Activated CD8-positive, alpha-beta memory T cell treated with anti-CD3 and anti-CD28 coated beads for 1 hour (primary cell): ENCODE measurements around the gene SLC30A10.
"Not testable (repeated sequence)": the region's sequence is repeated elsewhere in the genome, so short reads cannot be mapped to it uniquely, and the experiment has no call there.

Experiments
- DNase-seq, 2 donors: peaks; one replicate each; pipeline ENCODE4 v3.0.0-alpha.2; 2020; ENCODE audit warnings: low read depth in 1 of 2; ENCODE audit errors: extremely low read depth in 1 of 2

SLC30A10 gene

DNA sequence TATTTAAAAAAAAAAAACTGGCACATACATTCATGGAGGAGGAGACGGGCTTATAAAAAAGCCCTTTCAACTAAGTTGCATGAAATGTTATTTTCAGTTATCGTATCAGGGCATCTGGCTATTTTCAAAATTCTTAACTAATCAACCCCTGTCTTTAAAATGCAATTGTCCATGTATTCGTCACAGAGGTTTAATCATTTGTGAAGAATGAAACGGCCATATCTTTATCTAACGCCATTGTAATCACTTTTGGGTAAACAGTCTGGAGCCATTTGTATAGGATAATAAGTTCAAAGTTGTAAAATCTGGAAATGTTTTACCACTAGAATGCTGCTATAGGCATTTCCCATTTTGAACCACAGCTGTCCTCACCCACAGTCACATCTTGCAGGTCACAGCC is 30.4 kb downstream of the SLC30A10 start:
- no peak for DNase-seq

DNA sequence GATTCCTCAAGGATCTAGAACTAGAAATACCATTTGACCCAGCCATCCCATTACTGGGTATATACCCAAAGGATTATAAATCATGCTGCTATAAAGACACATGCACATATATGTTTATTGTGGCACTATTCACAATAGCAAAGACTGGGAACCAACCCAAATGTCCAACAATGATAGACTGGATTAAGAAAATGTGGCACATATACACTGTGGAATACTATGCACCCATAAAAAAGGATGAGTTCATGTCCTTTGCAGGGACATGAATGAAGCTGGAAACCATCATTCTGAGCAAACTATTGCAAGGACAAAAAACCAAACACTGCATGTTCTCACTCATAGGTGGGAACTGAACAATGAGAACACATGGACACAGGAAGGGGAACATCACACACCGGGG is 36.1 kb downstream of the SLC30A10 start:
- not testable (repeated sequence) for DNase-seq

DNA sequence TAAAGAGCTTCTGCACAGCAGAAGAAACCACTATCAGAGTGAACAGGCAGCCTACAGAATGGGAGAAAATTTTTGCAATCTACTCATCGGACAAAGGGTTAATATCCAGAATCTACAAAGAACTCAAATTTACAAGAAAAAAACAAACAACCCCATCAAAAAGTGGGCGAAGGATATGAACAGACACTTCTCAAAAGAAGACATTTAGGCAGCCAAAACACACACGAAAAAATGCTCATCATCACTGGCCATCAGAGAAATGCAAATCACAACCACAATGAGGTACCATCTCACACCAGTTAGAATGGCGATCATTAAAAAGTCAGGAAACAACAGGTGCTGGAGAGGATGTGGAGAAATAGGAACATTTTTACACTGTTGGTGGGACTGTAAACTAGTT is 36.5 kb downstream of the SLC30A10 start:
- DNase-seq, result not testable (repeated sequence)

DNA sequence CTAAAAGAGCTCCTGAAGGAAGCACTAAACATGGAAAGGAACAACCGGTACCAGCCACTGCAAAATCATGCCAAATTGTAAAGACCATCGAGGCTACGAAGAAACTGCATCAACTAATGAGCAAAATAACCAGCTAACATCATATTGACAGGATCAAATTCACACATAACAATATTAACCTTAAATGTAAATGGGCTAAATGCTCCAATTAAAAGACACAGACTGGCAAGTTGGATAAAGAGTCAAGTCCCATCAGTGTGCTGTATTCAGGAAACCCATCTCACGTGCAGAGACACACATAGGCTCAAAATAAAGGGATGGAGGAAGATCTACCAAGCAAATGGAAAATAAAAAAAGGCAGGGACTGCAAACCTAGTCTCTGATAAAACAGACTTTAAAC is 39.7 kb downstream of the SLC30A10 start:
- DNase-seq, result not testable (repeated sequence)

DNA sequence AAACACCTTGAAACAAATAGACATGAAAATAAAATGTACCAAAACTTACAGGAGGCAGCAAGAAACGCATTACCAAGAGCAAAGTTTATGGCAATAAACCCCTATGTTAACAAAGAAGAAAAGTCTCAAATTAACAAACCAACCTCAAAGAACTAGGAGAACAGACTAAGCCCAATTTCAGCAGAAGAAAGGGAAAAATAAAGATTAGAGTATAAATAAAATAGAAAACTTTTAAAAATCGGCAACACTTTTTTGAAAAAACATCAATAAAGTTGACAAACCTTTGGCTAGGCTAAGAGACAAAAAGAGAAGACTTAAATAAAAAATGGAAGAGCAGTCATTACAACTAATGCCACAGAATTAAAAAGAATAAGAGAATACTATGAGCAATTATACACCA is 42.7 kb downstream of the SLC30A10 start:
- DNase-seq, result no peak

DNA sequence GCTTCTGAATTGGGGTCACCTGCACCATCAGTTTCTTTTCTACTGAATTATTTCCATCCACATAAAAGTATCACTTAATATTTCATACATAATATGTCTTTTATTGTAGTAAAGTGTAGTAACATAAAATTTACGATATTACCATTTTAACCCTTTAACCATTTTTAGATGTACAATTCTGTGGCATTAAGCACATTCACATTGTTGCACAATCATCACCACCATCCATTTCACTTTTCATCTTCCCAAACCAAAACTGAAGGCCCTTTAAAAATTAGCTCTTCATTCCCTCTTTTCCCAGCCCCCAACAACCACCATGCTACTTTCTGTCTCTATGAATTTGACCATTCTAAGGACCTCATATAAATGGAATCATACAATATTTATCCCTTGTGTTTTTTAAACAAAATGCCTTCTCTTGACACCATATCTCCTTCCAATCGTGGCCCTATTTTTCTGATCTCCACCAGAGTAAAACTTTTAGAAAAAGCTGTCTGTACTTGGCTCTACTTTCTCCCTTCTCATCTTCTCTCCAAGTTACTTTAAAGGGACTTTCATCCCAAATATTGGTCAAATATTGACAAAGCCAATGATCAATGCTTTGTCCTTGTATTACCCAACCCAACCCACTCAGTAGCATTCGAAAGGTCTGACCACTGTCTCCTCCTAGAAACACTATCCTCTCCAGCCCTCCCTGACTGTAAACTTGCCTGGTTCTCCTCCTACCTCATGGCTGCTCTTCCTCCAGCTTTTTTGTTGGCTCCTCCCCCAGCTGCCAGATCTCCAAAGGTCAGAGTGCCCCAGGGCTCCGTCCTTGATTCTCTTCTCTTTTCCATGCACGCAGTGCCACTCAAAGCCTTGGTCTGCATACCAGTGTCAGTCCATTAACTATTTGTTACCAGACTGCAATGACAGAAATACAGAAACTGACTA is 44.7 kb downstream of the SLC30A10 start:
- DNase-seq, result no peak

DNA sequence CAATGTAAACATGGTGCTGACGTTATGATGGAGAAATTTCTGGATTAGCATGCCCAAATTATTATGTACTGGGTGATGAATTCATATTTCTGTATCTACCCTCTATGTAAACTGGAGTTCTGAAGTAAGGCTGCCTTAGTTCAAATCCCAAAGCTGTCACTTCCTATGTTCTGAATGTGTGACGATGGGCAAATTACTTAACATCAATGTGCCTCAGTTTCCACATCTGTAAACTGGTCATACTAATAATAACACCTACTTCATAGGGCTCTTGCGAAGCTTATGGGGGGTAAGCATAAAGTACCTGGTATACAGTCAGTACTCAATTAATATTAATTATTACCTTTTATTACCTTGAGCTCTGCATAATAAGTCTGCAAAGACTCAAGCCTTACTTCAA is 45.6 kb downstream of the SLC30A10 start:
- no peak for DNase-seq

DNA sequence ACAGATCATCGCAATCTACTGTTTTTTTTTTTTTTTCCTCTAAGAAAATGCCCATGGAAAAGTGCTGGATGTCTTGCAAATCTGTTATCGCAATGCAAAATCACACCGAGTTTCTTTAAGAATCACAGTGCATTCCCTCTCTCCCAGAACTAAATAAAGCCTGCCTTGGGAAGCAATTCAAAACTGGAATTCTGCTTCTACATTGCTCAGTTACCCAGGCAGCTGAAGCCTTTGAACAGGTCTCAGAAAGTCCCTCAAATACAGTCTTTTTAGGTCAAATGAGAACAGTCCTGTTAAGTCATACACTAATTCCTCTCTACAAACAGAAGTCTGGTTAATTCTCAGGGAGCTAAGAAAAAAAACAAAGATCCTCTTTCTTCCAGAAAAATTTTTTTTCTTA is 46.3 kb downstream of the SLC30A10 start:
- no peak for DNase-seq

DNA sequence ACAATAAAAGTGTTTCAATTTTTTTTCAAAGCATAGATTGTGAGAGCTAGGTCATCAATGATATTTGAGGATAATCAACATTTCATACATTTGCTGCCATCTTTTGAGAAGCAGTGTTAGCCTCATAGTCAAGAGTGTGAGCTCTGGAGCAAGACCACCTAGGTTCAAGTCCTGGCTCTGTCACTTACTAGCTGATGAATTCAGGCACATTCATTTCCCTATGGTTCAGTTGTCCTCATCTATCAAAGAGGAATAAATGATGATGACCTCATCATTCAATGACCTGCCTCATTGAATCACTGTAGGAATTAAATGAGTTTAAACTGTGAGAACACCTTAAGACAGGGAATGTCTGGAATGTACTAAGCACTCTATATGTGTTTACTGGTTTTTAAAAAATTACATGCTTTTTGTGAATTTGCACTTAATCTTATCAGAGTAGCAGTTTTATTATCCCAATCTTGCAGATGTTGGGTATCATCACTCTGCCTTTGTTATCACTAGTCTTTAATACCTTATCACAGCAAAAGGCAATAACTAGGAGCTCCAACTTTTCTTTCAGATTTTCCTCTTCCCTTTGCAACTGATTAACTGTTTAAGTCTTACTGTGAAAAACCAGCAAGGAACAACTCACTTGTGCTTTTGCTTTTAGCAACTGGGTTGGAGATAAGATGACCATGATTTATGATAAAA is 47.4 kb downstream of the SLC30A10 start:
- DNase-seq, result no peak

DNA sequence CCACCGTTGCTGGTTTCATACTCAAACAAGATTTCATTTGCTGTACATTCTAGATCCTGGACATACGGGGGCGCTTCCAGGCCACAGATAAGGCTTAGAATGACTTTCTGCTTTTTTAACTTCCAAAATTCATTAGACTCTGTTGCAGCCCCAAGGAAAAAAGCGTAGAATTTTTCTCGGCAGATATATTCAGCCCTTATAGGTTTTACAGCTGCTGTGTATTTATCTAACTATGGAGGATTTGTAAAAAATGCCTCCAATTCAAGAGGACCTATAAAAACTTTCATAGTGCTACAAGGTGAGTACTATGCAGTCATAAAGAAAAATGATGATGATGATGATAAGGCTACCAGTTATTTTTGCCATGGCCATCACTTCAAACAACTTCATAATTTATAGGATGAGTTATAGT is 51.6 kb downstream of the SLC30A10 start:
- DNase-seq, result no peak

DNA sequence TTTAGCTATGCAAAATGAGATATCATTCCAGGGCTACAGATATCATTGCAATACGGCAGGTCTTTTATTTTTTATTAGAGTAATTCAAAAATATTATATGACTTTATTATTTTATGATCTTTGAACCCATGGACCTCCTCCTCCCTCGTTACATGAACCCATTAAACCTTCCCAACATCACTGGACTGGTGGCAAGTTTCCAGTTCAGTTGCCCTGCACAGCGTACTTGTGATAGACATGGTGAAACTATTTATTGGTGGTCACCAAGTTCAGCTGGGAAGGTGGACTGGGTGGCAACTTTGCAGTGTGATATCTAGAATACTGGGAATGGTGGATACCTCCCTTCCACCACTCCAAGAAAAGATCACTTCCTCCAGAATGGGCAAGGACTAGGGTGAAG is 52.5 kb downstream of the SLC30A10 start:
- no peak for DNase-seq

DNA sequence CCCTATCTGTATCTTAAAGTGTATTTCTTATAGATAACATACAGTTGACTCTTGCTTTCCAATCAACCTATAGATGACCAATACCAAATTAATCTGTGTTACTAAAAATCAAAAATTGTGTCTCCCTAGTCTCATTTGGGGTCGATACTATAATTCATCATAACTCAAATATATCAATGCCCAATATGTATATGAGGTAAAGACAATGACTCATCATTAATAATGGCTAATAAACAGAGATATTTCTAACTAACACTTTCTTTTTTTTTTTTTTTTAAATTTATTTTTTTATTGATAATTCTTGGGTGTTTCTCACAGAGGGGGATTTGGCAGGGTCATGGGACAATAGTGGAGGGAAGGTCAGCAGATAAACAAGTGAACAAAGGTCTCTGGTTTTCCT is 55.8 kb downstream of the SLC30A10 start:
- DNase-seq, result not testable (repeated sequence)

DNA sequence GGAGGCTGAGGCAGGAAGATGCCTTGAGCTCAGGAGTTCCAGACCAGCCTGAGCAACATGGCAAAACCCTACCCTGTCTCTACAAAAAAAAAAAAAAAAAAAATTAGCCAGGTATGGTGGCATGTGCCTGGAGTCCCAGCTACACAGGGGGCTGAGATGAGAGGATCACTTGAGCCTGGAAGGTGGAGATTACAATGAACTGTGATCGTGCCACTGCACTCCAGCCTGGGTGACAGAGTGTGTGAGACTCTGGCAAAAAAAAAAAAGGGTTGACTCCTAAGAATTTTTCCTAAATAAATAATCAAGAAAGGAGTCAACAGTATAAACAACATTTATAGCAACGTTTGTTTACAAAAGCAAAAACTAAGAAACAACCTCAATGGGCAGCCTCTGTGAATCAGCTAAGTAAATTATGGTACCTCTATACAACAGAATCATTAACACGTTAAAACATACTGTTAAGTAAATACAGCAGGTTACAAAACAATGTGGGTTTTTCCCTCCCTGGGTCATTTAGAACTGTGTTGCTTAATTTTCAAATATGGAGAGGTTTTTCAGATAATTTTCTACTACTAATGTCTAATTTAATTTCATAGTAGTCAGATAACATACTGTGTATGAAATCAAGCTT is 56.8 kb downstream of the SLC30A10 start:
- DNase-seq, result no peak

DNA sequence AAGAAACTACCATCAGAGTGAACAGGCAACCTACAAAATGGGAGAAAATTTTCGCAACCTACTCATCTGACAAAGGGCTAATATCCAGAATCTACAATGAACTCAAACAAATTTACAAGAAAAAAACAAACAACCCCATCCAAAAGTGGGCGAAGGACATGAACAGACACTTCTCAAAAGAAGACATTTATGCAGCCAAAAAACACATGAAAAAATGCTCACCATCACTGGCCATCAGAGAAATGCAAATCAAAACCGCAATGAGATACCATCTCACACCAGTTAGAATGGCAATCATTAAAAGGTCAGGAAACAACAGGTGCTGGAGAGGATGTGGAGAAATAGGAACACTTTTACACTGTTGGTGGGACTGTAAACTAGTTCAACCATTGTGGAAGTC is 59.7 kb downstream of the SLC30A10 start:
- not testable (repeated sequence) for DNase-seq
